OCI-LY7 (cell line): ENCODE data around the gene PSENEN. TPM values are rescaled to one million over a fixed set of nuclear protein-coding genes. Genes with fewer than 3 reads are reported as not detected.

Experiments
- BruUV-seq: library from RNA; stranded (reverse); fragments of 400-500 nt; replicated peaks from 2 replicates; lab custom pipeline; 2021; lab: Mats Ljungman, UMichigan
- CTCF ChIA-PET: fragments of 300-600 bp; sonication (Branson Sonifier 250); formaldehyde crosslinking; loops from one replicate; lab custom pipeline; 2022; ENCODE audit warnings: antibody characterized with exemption; ENCODE audit not compliant: unreplicated experiment; lab: Charles Lee
- POLR2A ChIA-PET: fragments of 300-600 bp; sonication (Branson Sonifier 250); formaldehyde crosslinking; loops from one replicate; lab custom pipeline; 2022; ENCODE audit warnings: antibody characterized with exemption; lab: Charles Lee
- DNase-seq: peaks from one replicate; pipeline ENCODE4 v3.0.0-alpha.2; 2015; ENCODE audit warnings: low spot score
- H2AFZ ChIP-seq: fragments of 200-600 bp; sonication (generic), shearing (Covaris generic); 2 replicates; pipeline ENCODE4 v1.6.1; 2014; ENCODE audit warnings: mild to moderate bottlenecking, antibody characterized with exemption, low read length, moderate library complexity
- H3K27ac ChIP-seq: fragments of 200-600 bp; sonication (generic); 2 replicates; pipeline ENCODE4 v1.5.1; 2014; ENCODE audit warnings: mixed run types, low read depth, mild to moderate bottlenecking, moderate library complexity, low read length, inconsistent platforms; ENCODE audit not compliant: poor library complexity, severe bottlenecking
- H3K36me3 ChIP-seq: fragments of 200-600 bp; sonication (generic); 2 replicates; pipeline ENCODE4 v1.6.1; 2014; ENCODE audit warnings: mild to moderate bottlenecking, antibody characterized with exemption, low read length, moderate library complexity, mixed read lengths; ENCODE audit not compliant: insufficient read depth
- H3K4me1 ChIP-seq: fragments of 200-600 bp; sonication (generic); 2 replicates; pipeline ENCODE4 v1.5.1; 2014; ENCODE audit warnings: mild to moderate bottlenecking, low read length; ENCODE audit not compliant: insufficient read depth, poor library complexity, severe bottlenecking
- H3K4me2 ChIP-seq: fragments of 200-600 bp; sonication (generic); 2 replicates; pipeline ENCODE4 v1.6.1; 2014; ENCODE audit warnings: mild to moderate bottlenecking, low read length
- H3K4me3 ChIP-seq: fragments of 200-600 bp; sonication (generic); 2 replicates; pipeline ENCODE4 v1.5.1; 2014; ENCODE audit warnings: mild to moderate bottlenecking, low read depth, low read length; ENCODE audit not compliant: poor library complexity, severe bottlenecking
- H3K79me2 ChIP-seq: fragments of 200-600 bp; sonication (generic); 2 replicates; pipeline ENCODE4 v1.6.1; 2016; ENCODE audit warnings: low read depth, mild to moderate bottlenecking, low read length, moderate library complexity, mixed read lengths; ENCODE audit not compliant: insufficient read depth
- H3K9me2 ChIP-seq: fragments of 200-600 bp; sonication (generic); 2 replicates; pipeline ENCODE4 v1.6.1; 2016; ENCODE audit warnings: mild to moderate bottlenecking, low read length, mixed read lengths; ENCODE audit not compliant: insufficient read depth
- H3K9me3 ChIP-seq: fragments of 200-600 bp; sonication (generic); 2 replicates; pipeline ENCODE4 v1.6.1; 2014; ENCODE audit warnings: mild to moderate bottlenecking, mixed run types, low read length, mixed read lengths
- H4K20me1 ChIP-seq: fragments of 200-600 bp; sonication (generic); 2 replicates; pipeline ENCODE4 v1.6.1; 2014; ENCODE audit warnings: mild to moderate bottlenecking, antibody characterized with exemption, low read length, moderate library complexity, mixed read lengths; ENCODE audit not compliant: insufficient read depth
- CTCF ChIP-seq: fragments of 200-600 bp; sonication (generic); conservative IDR thresholded peaks from 2 replicates; pipeline ENCODE4 v1.5.1; 2014; ENCODE audit warnings: mild to moderate bottlenecking, antibody characterized with exemption, low read length, moderate library complexity, mixed read lengths
- EZH2phosphoT487 ChIP-seq: fragments of 200-600 bp; sonication (generic); IDR thresholded peaks from 2 replicates; pipeline ENCODE4 v1.6.1; 2018; ENCODE audit warnings: low read depth, borderline replicate concordance, mild to moderate bottlenecking, mixed run types, antibody characterized with exemption, low read length, moderate library complexity, mixed read lengths
- intact Hi-C: fragments of 100-400 bp; cut with micrococcal nuclease; formaldehyde crosslinking; loops from one replicate; pipeline ENCODE4 v1.10.0; 2022; ENCODE audit not compliant: unreplicated experiment
- total RNA-seq, 2 experiments: library from RNA; depleted of rRNA in 1 of 2; stranded (reverse); fragments of >200 nt in 1 of 2; shearing (Covaris generic) in 1 of 2; gene quantifications; 2 replicates each; pipeline ENCODE4 v1.2.3, GENCODE V29; 2014 to 2022

The PSENEN gene
- total RNA-seq, 2 experiments from 2014 or later, result 25.7 to 51.0 TPM

- Histone ChIP-seq H3K9me3 (no peaks in the 10 kb centered on the region), H3K4me2 (peak overlapping the region; percentile 9; the same call in 1 of the 2 replicates), H2AFZ (no peak overlapping the region), H3K9me2 (no peaks in the 10 kb centered on the region), H3K36me3 (no peaks in the 10 kb centered on the region), H4K20me1 (peaks cover 1% of the 10 kb centered on the region), H3K79me2 (peaks cover 9% of the 10 kb centered on the region), H3K4me3 (no peak overlapping the region), H3K27ac (no peak overlapping the region), H3K4me1 (peaks cover 63% of the 10 kb centered on the region)
- no peak for TF ChIP-seq CTCF
- TF ChIP-seq EZH2phosphoT487, result no peak
- no peak for DNase-seq
- POLR2A ChIA-PET, result interaction anchor here (1.3 kb wide), 1 partner anchor 17 kb away, joined by 3 read pairs; no protein-coding TSS in a partner anchor
- BruUV-seq, result no TSS peak
- CTCF ChIA-PET, result interaction anchor here (0.6 to 1.0 kb wide), 2 partner anchors 20 to 395 kb away, joined by 3 to 7 read pairs; no protein-coding TSS in a partner anchor
- intact Hi-C loops, result no loop called here
Observed at GRCh38 chr19:35713904-35714495, 31.5 kb upstream of the PSENEN start.

- peaks cover 6% of the 10 kb centered on the region for H4K20me1 ChIP-seq
- no TSS peak for BruUV-seq
- no peak overlapping the region for H3K4me3 ChIP-seq
- no peaks in the 10 kb centered on the region for H3K9me2 ChIP-seq
- CTCF ChIA-PET, result interaction anchor here (0.6 to 1.0 kb wide), 2 partner anchors 20 to 396 kb away, joined by 3 to 7 read pairs; no protein-coding TSS in a partner anchor
- no peaks in the 10 kb centered on the region for H3K9me3 ChIP-seq
- H3K4me2 ChIP-seq, result peak overlapping the region; percentile 9
- no peak overlapping the region for H3K27ac ChIP-seq
- peak; percentile 51 for DNase-seq
- H3K4me1 ChIP-seq, result peaks cover 69% of the 10 kb centered on the region
- H3K36me3 ChIP-seq, result peaks cover 6% of the 10 kb centered on the region; the same call in 1 of the 2 replicates
- TF ChIP-seq CTCF (peak; percentile 58), EZH2phosphoT487 (no peak)
- H2AFZ ChIP-seq, result no peak overlapping the region
- H3K79me2 ChIP-seq, result peaks cover 17% of the 10 kb centered on the region
- intact Hi-C loops, result loop anchor here (5.0 kb wide), 1 partner anchor 43 kb away; the partner anchor contains the start of genes HSPB6 and PROSER3
- POLR2A ChIA-PET, result interaction anchor here (1.3 kb wide), 1 partner anchor 18 kb away, joined by 3 read pairs; no protein-coding TSS in a partner anchor
Observed at GRCh38 chr19:35714601-35715354, 30.7 kb upstream of the PSENEN start.
